ENCODE data around the gene OR51B2. TPM values are rescaled to one million over a fixed set of nuclear protein-coding genes. Genes with fewer than 3 reads are reported as not detected.

The OR51B2 gene
- total RNA-seq, 1 donor from 2014 or later: not detected

- DNase-seq (ENCODE audit: low read depth): no peak
- Histone ChIP-seq H3K36me3 (ENCODE audit: control insufficient read depth, insufficient read depth, low read length) (no peaks in the 10 kb centered on the region), H3K4me3 (ENCODE audit: low read depth, low read length) (no peak overlapping the region), H3K27me3 (ENCODE audit: control insufficient read depth, insufficient read depth, low read length) (no peaks in the 10 kb centered on the region)
- TF ChIP-seq CTCF (IDR thresholded peaks at IDR 0.05; ENCODE audit: insufficient read depth, low read length, poor library complexity, severe bottlenecking): no peak
Observed at GRCh38 chr11:5283882-5284281, 40.2 kb downstream of the OR51B2 start.

- Histone ChIP-seq H3K36me3 (ENCODE audit: control insufficient read depth, insufficient read depth, low read length) (no peaks in the 10 kb centered on the region), H3K27me3 (ENCODE audit: control insufficient read depth, insufficient read depth, low read length) (no peaks in the 10 kb centered on the region), H3K4me3 (ENCODE audit: low read depth, low read length) (no peak overlapping the region)
- TF ChIP-seq CTCF (IDR thresholded peaks at IDR 0.05; ENCODE audit: insufficient read depth, low read length, poor library complexity, severe bottlenecking): no peak
- no peak for DNase-seq (ENCODE audit: low read depth)
Observed at GRCh38 chr11:5283086-5283485, 41.0 kb downstream of the OR51B2 start.

- no peaks in the 10 kb centered on the region for H3K36me3 ChIP-seq (ENCODE audit: control insufficient read depth, insufficient read depth, low read length)
- H3K4me3 ChIP-seq (ENCODE audit: low read depth, low read length): no peak overlapping the region
- no peak for DNase-seq (ENCODE audit: low read depth)
Observed at GRCh38 chr11:5282628-5283027, 41.5 kb downstream of the OR51B2 start.

GRCh38 chr11:5281596-5281995, 42.5 kb downstream of the OR51B2 start:
- Histone ChIP-seq H3K27me3 (ENCODE audit: control insufficient read depth, insufficient read depth, low read length) (no peaks in the 10 kb centered on the region), H3K36me3 (ENCODE audit: control insufficient read depth, insufficient read depth, low read length) (no peaks in the 10 kb centered on the region), H3K4me3 (ENCODE audit: low read depth, low read length) (no peak overlapping the region)
- no peak for DNase-seq (ENCODE audit: low read depth)
- TF ChIP-seq CTCF (IDR thresholded peaks at IDR 0.05; ENCODE audit: insufficient read depth, low read length, poor library complexity, severe bottlenecking): no peak

More at GRCh38 chr11:5282628-5283027, 41.5 kb downstream of the OR51B2 start:
- no peaks in the 10 kb centered on the region for H3K27me3 ChIP-seq (ENCODE audit: control insufficient read depth, insufficient read depth, low read length)
- TF ChIP-seq CTCF (IDR thresholded peaks at IDR 0.05; ENCODE audit: insufficient read depth, low read length, poor library complexity, severe bottlenecking): no peak

- Histone ChIP-seq H3K27me3 (ENCODE audit: control insufficient read depth, insufficient read depth, low read length) (no peaks in the 10 kb centered on the region), H3K36me3 (ENCODE audit: control insufficient read depth, insufficient read depth, low read length) (no peaks in the 10 kb centered on the region), H3K4me3 (ENCODE audit: low read depth, low read length) (no peak overlapping the region)
- DNase-seq (ENCODE audit: low read depth): peak; percentile 98
- TF ChIP-seq CTCF (IDR thresholded peaks at IDR 0.05; ENCODE audit: insufficient read depth, low read length, poor library complexity, severe bottlenecking): no peak
Observed at GRCh38 chr11:5280582-5281102, 43.5 kb downstream of the OR51B2 start.

GRCh38 chr11:5279471-5280090, 44.5 kb downstream of the OR51B2 start:
- TF ChIP-seq CTCF (IDR thresholded peaks at IDR 0.05; ENCODE audit: insufficient read depth, low read length, poor library complexity, severe bottlenecking): no peak
- no peaks in the 10 kb centered on the region for H3K27me3 ChIP-seq (ENCODE audit: control insufficient read depth, insufficient read depth, low read length)
- H3K36me3 ChIP-seq (ENCODE audit: control insufficient read depth, insufficient read depth, low read length): no peaks in the 10 kb centered on the region
- DNase-seq (ENCODE audit: low read depth): no peak
- no peak overlapping the region for H3K4me3 ChIP-seq (ENCODE audit: low read depth, low read length)

Measured in kidney epithelial cell (primary cell).